Muscle layer of duodenum (tissue), 2 donors: ENCODE results near the gene CCDC85C.

Experiments used
- H3K27ac ChIP-seq: one replicate; pipeline ENCODE4 v1.7.0; 2013; ENCODE audit warnings: mild to moderate bottlenecking, low read length
- H3K27me3 ChIP-seq: one replicate; pipeline ENCODE4 v1.7.0; 2013; ENCODE audit warnings: low read depth, mild to moderate bottlenecking, control low read depth, low read length
- H3K36me3 ChIP-seq, 2 donors: one replicate each; pipeline ENCODE4 v1.7.0; 2013; ENCODE audit warnings: low read length in 2 of 2, control low read depth in 1 of 2, mild to moderate bottlenecking in 1 of 2; ENCODE audit not compliant: insufficient read depth in 2 of 2, control insufficient read depth in 1 of 2
- H3K4me1 ChIP-seq, 2 donors: one replicate each; pipeline ENCODE4 v1.7.0; 2013; ENCODE audit warnings: low read length in 2 of 2, mild to moderate bottlenecking in 2 of 2, control low read depth in 1 of 2, moderate library complexity in 1 of 2; ENCODE audit not compliant: insufficient read depth in 2 of 2, control insufficient read depth in 1 of 2
- H3K4me3 ChIP-seq, 2 donors: one replicate each; pipeline ENCODE4 v1.7.0; 2013; ENCODE audit warnings: low read length in 2 of 2, low read depth in 1 of 2, mild to moderate bottlenecking in 1 of 2
- H3K9me3 ChIP-seq, 2 donors: one replicate each; pipeline ENCODE4 v1.7.0; 2013; ENCODE audit warnings: low read length in 2 of 2, control low read depth in 1 of 2, mild to moderate bottlenecking in 1 of 2; ENCODE audit not compliant: control insufficient read depth in 1 of 2
- donor health status: healthy.

The CCDC85C gene

GRCh38 chr14:99602788-99603415 lies 1.1 kb downstream of the CCDC85C start:
- peak overlapping the region; percentile 67 for H3K4me3 ChIP-seq
- no peaks in the 10 kb centered on the region for H3K36me3 ChIP-seq
- no peaks in the 10 kb centered on the region for H3K27me3 ChIP-seq
- no peaks in the 10 kb centered on the region for H3K9me3 ChIP-seq
- H3K4me1 ChIP-seq = peaks cover 10 to 39% of the 10 kb centered on the region in 2 donors
- peak overlapping the region; percentile 58 for H3K27ac ChIP-seq

DNA sequence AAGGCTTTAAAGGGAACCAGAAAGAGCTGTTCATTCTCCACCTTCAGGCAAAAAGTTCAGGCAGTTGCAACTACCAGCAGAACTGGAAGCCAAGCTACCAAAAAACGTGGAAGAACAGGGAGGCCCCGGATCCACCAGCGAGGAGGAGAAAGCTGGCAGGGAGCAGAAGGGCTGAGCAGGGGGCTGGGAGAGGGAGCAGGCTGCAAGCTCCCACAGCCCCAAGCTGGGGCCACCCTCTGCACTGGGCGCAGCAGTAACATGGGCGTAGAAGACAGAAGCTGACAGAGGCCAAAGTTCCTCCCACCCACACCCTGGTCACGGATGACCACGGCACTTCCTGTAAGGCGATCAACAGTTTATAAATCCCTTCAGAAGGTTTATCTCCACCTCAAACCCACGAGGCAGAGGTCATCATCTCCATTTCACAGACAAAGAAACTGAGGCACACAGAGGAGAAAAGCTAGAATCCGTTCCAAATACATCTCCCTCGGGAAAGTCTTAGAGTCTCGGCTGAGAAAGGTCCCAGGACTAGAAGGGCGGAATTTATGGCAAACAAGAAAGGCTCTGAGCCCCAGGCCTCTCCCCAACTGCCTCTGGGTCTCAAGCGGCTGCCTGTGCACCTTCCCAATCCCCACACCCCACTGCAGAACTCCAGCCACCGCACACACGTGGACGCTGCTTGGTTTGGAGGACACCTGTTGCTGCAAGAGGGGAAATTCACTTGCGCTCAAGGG lies 1.8 kb downstream of the CCDC85C start:
- Histone ChIP-seq H3K4me1 (peaks cover 10 to 41% of the 10 kb centered on the region in 2 donors), H3K27ac (peak overlapping the region; percentile 58), H3K9me3 (no peaks in the 10 kb centered on the region), H3K27me3 (no peaks in the 10 kb centered on the region), H3K4me3 (peak overlapping the region; percentile 67), H3K36me3 (no peaks in the 10 kb centered on the region)

DNA sequence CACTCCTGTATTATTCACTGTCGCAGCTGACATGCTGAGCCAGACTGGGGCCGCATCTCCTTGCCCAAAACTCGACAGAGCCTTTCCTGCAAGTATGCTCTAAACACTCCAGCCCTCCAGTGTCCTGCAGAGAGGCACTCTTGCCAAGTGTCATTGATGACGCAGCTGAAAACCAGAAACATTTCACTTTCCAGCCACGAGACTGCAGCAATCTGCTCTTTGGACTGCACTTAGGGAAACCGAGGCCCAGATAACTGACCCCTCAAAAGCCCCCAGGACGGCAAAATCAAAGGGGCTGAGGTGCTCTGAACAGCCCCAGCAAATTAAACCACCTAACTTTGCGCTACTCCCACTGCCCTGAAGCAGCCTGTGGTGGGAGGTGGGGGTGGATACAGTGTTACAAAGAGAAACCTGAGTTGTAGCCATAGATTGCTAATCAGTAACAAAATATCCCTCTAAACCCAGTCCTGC lies 2.6 kb downstream of the CCDC85C start:
- Histone ChIP-seq H3K4me1 (peaks cover 14 to 43% of the 10 kb centered on the region in 2 donors), H3K4me3 (peak overlapping the region; percentile 67), H3K27me3 (no peaks in the 10 kb centered on the region), H3K27ac (peak overlapping the region; percentile 58), H3K36me3 (no peaks in the 10 kb centered on the region), H3K9me3 (no peaks in the 10 kb centered on the region)

DNA sequence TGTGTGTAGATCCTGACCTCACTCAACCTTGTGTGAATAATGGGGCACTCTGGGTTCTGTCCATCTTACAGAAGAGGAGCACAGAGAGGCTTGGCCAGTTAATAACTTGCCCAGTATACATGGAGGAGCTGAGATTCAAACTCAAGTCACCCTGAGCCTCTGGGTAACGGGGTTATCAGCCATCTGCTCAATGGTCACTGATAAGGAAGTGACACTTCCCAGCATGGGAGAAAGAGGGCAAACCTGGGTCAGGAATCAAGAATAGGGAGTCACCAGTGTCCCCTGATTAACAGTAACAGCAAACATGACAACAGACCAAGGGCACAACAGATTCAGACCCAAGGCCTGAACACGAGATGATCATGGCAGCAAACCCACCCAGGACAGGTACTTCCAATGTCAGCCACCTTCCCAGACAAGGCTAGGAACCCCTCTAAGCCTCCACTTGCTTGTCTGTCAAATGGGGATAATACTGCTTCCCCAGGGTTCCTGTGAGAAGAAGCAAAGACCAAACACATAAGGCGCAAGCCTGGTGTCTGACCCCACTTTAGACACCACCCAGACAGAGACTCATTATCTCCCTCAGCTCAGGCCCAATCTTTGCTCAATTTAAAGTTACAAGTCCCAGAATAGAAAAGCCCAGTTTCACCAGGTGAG lies 3.6 kb downstream of the CCDC85C start:
- H3K36me3 ChIP-seq = no peaks in the 10 kb centered on the region
- no peak overlapping the region for H3K4me3 ChIP-seq
- peaks cover 15 to 50% of the 10 kb centered on the region in 2 donors for H3K4me1 ChIP-seq

DNA sequence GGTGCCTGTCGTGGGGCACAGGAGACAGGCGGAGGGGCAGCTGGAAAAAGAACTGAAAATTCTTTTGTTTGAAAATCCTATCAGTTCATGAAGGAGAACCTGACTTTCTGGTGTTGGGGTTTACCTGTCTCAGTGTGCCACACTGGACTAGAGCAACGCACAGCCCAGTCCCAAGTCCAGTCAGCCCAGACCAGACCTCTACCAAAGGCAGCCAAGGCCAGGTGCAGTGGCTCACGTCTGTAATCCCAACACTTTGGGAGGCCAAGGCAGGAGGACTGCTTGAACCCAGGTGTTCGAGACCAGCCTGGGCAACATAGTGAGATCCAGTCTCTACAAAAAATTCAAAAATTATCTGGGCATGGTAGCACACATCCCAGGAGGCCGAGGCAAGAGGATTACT lies 4.6 kb downstream of the CCDC85C start:
- H3K4me1 ChIP-seq = peaks cover 15 to 49% of the 10 kb centered on the region in 2 donors
- no peak overlapping the region for H3K4me3 ChIP-seq
- no peaks in the 10 kb centered on the region for H3K27me3 ChIP-seq
- H3K36me3 ChIP-seq = no peaks in the 10 kb centered on the region
- no peaks in the 10 kb centered on the region for H3K9me3 ChIP-seq
- no peak overlapping the region for H3K27ac ChIP-seq

More for the DNA sequence above, 3.6 kb downstream of the CCDC85C start:
- Histone ChIP-seq H3K27ac (peak overlapping the region; percentile 35), H3K27me3 (no peaks in the 10 kb centered on the region), H3K9me3 (no peaks in the 10 kb centered on the region)

DNA sequence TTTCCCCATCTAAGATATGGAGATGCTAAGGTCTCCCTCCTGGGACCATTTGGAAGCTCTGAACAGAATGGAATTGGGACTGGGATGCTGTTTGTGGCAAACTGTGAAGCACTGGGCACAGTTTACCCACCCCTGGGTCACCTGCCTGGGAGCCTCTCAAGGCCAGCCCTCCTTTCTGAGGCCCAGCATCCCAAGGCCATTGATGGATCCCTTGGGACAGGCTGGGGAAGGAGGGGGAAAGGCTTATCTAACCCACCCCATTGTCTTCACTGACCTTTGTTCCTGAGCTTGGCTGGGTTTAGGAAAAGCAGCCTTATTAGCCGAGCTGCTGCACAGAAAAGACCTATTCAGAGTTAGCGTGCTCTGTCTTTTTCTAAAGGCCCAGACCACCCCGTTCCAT lies 5.2 kb downstream of the CCDC85C start:
- no peak overlapping the region for H3K27ac ChIP-seq
- H3K4me1 ChIP-seq = peaks cover 15 to 49% of the 10 kb centered on the region in 2 donors
- no peak overlapping the region for H3K4me3 ChIP-seq
- H3K9me3 ChIP-seq = no peaks in the 10 kb centered on the region
- H3K36me3 ChIP-seq = no peaks in the 10 kb centered on the region
- no peaks in the 10 kb centered on the region for H3K27me3 ChIP-seq

DNA sequence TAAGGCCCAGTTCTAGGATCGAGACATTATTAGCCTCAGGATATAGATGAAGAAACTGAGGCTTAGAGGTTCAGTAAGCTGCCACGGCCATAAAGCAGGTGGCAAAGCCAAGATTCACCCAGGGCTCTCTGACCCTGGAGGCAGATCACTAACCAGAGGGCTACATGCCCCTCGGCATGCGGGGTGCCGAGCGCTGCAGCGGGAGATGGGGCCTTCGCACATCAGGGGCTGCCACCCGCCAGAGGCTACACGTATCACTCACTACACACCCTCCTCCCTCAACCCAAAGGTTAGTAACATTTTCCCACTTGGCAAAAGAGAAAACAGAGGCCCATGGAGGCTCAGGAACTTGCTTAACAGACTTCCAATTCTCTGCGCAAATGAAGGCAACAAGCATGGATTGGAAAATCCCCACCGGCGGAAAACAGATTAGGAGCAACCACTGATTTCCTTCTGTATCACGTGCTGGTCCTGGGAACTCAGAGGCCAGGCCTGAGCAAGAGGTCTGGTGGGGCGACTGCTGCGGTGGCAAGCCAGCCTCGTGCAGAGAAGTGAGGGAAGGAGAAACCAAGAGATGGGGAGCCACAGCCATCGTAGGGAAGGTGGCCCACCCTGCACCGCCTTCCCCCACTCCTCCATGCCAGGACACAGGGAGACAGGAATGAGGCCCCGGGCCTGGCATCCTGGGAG lies 6.0 kb downstream of the CCDC85C start:
- Histone ChIP-seq H3K27ac (no peak overlapping the region), H3K4me1 (peaks cover 15 to 53% of the 10 kb centered on the region in 2 donors)

DNA sequence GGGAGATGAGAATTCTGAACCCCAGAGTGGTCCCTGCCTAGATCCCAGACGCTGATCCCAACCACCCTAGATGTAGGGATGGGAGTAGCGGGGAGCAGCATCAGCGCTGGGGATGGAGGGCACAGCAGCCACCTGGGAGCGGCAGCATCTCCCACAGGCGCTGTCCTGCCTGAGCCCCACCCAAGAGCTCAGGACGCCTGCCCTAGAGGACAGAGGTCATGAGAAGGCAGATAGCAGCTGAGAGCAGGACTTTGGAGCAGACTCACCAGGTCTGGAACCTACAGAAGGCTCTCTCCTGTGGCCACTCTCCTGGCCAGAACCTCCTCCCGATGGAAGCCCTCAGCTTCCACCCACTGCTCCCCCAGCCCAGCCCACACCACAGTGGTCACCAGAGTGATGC lies 7.2 kb downstream of the CCDC85C start:
- H3K27me3 ChIP-seq = no peaks in the 10 kb centered on the region
- H3K27ac ChIP-seq = peak overlapping the region; percentile 48
- no peaks in the 10 kb centered on the region for H3K9me3 ChIP-seq
- no peaks in the 10 kb centered on the region for H3K36me3 ChIP-seq
- H3K4me1 ChIP-seq = peaks cover 15 to 55% of the 10 kb centered on the region in 2 donors
- no peak overlapping the region for H3K4me3 ChIP-seq

More for the DNA sequence above, 6.0 kb downstream of the CCDC85C start:
- Histone ChIP-seq H3K27me3 (no peaks in the 10 kb centered on the region), H3K36me3 (no peaks in the 10 kb centered on the region), H3K9me3 (no peaks in the 10 kb centered on the region), H3K4me3 (no peak overlapping the region)

- Histone ChIP-seq H3K4me1 (peaks cover 14 to 54% of the 10 kb centered on the region in 2 donors), H3K4me3 (no peak overlapping the region), H3K27ac (peak overlapping the region; percentile 48), H3K9me3 (no peaks in the 10 kb centered on the region), H3K36me3 (no peaks in the 10 kb centered on the region), H3K27me3 (no peaks in the 10 kb centered on the region)
Observed at GRCh38 chr14:99596071-99596627, 7.9 kb downstream of the CCDC85C start.

DNA sequence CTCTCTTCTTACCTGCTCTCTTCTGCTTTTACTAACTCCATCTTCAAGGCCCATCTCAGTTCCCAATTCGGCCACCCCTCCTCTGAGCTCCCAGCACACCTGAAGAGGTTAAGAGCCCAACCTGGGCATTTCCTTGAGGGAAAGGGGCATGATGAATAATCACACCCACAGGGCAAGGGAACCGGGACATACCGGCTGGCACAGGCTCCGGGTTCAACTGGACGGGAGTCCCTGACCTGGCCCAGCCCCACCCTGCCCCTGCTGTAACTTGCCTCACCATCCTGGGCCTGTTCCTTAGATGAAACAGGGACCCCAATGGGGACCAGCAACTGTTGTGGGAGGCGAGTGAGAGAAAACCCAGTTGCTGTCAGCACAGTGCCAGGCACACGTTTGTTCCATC lies 8.5 kb downstream of the CCDC85C start:
- no peaks in the 10 kb centered on the region for H3K36me3 ChIP-seq
- no peak overlapping the region for H3K4me3 ChIP-seq
- H3K4me1 ChIP-seq = peaks cover 12 to 54% of the 10 kb centered on the region in 2 donors
- no peak overlapping the region for H3K27ac ChIP-seq
- no peaks in the 10 kb centered on the region for H3K27me3 ChIP-seq
- H3K9me3 ChIP-seq = no peaks in the 10 kb centered on the region

GRCh38 chr14:99595034-99595433 lies 9.0 kb downstream of the CCDC85C start:
- no peaks in the 10 kb centered on the region for H3K36me3 ChIP-seq
- no peaks in the 10 kb centered on the region for H3K27me3 ChIP-seq
- H3K4me3 ChIP-seq = no peak overlapping the region
- H3K27ac ChIP-seq = no peak overlapping the region
- no peaks in the 10 kb centered on the region for H3K9me3 ChIP-seq
- H3K4me1 ChIP-seq = peaks cover 10 to 54% of the 10 kb centered on the region in 2 donors
